Measurements from ENCODE around the gene MSANTD4. TPM values are rescaled to one million over a fixed set of nuclear protein-coding genes. Genes with fewer than 3 reads are reported as not detected.
A peak's percentile ranks its signal among the peaks of the same experiment; 100 is the strongest.

MSANTD4 gene
- total RNA-seq, 1 experiment from 2014 or later = 18.0 TPM

- no peak overlapping the region for H3K9ac ChIP-seq (ENCODE audit: low read length)
- H3K9me2 ChIP-seq (replicated peaks; ENCODE audit: low read length) = no peaks in the 10 kb centered on the region
- no peak overlapping the region for H3K4me2 ChIP-seq (ENCODE audit: low read length)
- H3K36me3 ChIP-seq (ENCODE audit: low read depth, low read length) = no peaks in the 10 kb centered on the region
- H3K27ac ChIP-seq (ENCODE audit: low read length) = no peak overlapping the region
- CTCF ChIA-PET = no interaction called here
- H3K9me3 ChIP-seq (ENCODE audit: low read length) = no peaks in the 10 kb centered on the region
- no peak for DNase-seq
- POLR2A ChIA-PET (ENCODE audit: unreplicated experiment) = no interaction called here
- BruUV-seq (replicated peaks) = no TSS peak
- H2AFZ ChIP-seq (ENCODE audit: low read length) = no peak overlapping the region
- peaks cover 10% of the 10 kb centered on the region for H3K4me1 ChIP-seq (ENCODE audit: insufficient read depth, low read length)
- no peak for ATAC-seq
- H4K20me1 ChIP-seq (ENCODE audit: low read length) = no peaks in the 10 kb centered on the region
- intact Hi-C loops (cut with micrococcal nuclease) = no loop called here
- no peaks in the 10 kb centered on the region for H3K79me2 ChIP-seq (ENCODE audit: low read length)
- H3K27me3 ChIP-seq (ENCODE audit: low read length) = no peaks in the 10 kb centered on the region
- H3K4me3 ChIP-seq (ENCODE audit: low read length) = no peak overlapping the region
- TF ChIP-seq CTCF (conservative IDR thresholded peaks at IDR 0.05; ENCODE audit: low read depth, low read length) = no peak
- TF ChIP-seq EZH2phosphoT487 (IDR thresholded peaks at IDR 0.05; ENCODE audit: borderline replicate concordance, low read length) = no peak
- no peak for TF ChIP-seq EZH2 (IDR thresholded peaks at IDR 0.05; ENCODE audit: low read length, unreplicated experiment)
- no peaks in the 10 kb centered on the region for H3F3A ChIP-seq (ENCODE audit: low read length, unreplicated experiment)
Observed at GRCh38 chr11:105969756-105970155, 52.3 kb downstream of the MSANTD4 start.

- peak overlapping the region; percentile 7; the same call in 1 of the 2 replicates for H3K4me2 ChIP-seq (ENCODE audit: low read length)
- ATAC-seq (peak; percentile 100), DNase-seq (peak; percentile 79)
- no peaks in the 10 kb centered on the region for H3K27me3 ChIP-seq (ENCODE audit: low read length)
- no peaks in the 10 kb centered on the region for H3K9me2 ChIP-seq (replicated peaks; ENCODE audit: low read length)
- BruUV-seq (replicated peaks) = no TSS peak
- intact Hi-C loops (cut with micrococcal nuclease) = no loop called here
- no peak for TF ChIP-seq EZH2phosphoT487 (IDR thresholded peaks at IDR 0.05; ENCODE audit: borderline replicate concordance, low read length)
- no peak for TF ChIP-seq CTCF (conservative IDR thresholded peaks at IDR 0.05; ENCODE audit: low read depth, low read length)
- TF ChIP-seq EZH2 (IDR thresholded peaks at IDR 0.05; ENCODE audit: low read length, unreplicated experiment) = no peak
- H4K20me1 ChIP-seq (ENCODE audit: low read length) = no peaks in the 10 kb centered on the region
- no peak overlapping the region for H3K9ac ChIP-seq (ENCODE audit: low read length)
- H3K79me2 ChIP-seq (ENCODE audit: low read length) = no peaks in the 10 kb centered on the region
- no peaks in the 10 kb centered on the region for H3K9me3 ChIP-seq (ENCODE audit: low read length)
- no peak overlapping the region for H3K4me3 ChIP-seq (ENCODE audit: low read length)
- no peaks in the 10 kb centered on the region for H3F3A ChIP-seq (ENCODE audit: low read length, unreplicated experiment)
- H3K4me1 ChIP-seq (ENCODE audit: insufficient read depth, low read length) = peaks cover 10% of the 10 kb centered on the region
- ChIA-PET POLR2A (ENCODE audit: unreplicated experiment) (no interaction called here), CTCF (no interaction called here)
- no peaks in the 10 kb centered on the region for H3K36me3 ChIP-seq (ENCODE audit: low read depth, low read length)
- H2AFZ ChIP-seq (ENCODE audit: low read length) = no peak overlapping the region
- H3K27ac ChIP-seq (ENCODE audit: low read length) = no peak overlapping the region
Observed at GRCh38 chr11:105968021-105968697, 53.9 kb downstream of the MSANTD4 start.
